Measurements from ENCODE around the gene MEIG1.
"Not testable (repeated sequence)": the region's sequence is repeated elsewhere in the genome, so short reads cannot be mapped to it uniquely, and the experiment has no call there.

MEIG1 gene, protein sequence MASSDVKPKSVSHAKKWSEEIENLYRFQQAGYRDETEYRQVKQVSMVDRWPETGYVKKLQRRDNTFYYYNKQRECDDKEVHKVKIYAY

DNA sequence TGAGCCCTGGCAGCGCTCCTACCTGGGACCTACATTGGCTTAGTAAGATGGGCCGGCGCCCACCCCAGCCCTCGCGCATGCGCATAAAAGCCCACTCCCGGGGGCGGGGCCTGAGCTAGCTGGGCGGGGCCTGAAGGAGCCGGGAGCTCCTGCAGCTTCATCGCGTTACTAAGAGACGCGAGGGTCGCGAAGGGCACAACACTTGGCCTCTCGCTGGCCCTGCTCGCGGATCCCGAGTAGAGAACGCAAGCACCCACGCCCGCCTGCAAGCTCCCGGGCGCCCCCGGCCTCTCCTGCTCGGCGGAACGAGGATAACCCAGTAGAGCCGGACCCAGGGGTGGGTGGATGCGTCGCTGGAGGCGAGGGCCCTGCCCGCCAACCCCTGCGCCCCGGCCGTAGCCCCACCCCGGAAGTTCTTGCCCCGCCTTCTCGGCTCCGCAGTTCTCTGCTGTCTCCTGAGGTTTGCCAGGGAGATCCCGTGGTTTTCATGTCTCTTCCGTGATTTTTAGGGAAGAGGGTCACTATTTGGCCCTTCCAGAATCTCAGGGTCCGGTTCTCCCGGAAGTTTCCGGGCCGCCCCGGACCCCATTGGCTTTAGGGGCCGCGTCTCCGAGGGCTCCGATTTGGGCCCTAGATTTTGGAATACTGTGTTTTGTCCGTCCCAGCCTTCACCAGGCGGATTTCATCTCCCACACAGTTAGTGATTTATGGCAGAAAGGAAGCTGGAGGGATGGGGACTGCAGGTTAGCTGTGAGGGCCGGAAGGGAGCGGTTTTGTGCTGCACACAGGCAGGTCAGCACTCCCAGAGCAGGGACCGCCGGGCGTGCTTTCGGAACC is at the start of gene MEIG1:
Gene MEIG1, plus strand, starts transcription at position 168 of the 837 bp plus-strand sequence. CDS start 7,081 bp downstream, outside the sequence.
- DNase-seq (ENCODE audit: low read depth in 2 of 2): peak; percentile 87 to 91

DNA sequence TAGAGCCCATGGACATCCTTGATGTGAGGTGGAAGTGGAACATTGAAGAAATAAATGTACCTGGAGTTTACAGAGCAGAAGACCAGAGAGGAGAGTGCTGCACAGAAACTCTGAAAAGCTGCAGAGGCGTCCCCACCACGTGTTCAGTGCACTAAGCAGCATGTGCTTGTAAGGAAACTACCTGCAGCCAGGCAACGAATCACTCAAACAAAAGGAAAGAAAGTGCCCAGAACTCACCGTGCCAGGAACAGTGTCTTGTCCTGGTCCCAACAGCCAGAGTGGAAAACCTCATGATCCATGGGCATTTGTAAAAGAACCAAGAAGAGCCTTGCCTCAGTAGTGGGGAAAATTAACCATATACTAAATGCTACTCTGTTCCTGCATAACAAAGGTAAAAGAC is 48.2 kb upstream of the MEIG1 start:
- DNase-seq (ENCODE audit: low read depth in 2 of 2): no peak

DNA sequence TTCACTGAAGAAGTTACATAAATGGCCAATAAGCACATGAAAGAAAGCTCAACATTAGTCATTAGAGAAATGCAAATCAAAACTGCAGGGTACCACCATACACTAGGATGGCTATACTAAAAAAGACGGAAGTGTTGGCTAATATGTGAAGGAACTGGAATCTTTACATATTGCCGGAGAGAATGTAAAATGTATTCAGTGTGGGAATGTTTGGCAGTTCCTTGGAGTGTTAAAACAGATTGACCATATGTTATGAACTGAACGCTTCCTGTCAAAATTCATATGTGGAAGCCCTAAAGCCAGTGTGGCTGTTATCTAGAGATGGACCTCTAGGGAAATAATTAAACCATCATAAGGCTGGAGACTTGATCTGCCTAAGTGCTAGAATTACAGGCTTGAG is 47.4 kb upstream of the MEIG1 start:
- DNase-seq (ENCODE audit: low read depth in 2 of 2): no peak

DNA sequence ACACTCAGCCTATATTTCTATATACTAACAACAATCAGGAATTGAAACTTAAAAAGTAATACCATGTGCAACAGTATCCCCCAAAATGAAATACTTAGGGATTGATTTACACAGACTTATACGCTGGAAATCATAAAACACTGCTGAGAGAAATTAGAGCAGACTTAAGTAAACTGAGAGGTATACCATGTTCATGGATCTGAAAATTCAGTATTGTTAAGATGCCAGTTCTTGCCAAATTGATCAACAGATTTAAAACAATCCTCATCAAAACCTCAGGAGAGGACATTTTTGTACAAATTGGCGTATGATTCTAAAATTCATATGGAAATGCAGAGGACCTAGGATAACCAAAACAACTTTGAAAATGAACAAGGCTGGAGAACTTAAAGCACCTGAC is 42.6 kb upstream of the MEIG1 start:
- DNase-seq (ENCODE audit: low read depth in 2 of 2): no peak

DNA sequence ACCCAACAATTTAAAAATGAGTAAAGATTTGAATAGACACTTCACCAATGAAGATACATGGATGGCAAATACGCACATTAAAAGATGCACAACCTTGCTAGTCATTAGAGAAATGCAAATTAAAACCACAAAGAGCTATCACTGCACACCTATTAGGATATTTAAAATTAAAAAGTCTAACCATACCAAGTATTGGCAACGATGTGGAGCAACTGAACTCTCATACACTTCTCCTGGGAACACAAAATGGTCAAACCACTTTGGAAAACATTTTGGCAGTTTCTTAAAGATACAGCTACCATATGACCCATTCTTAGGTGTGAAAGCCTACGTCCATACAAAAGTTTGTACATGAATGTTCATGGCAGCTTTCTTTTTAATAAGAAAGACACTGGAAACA is 41.4 kb upstream of the MEIG1 start:
- no peak for DNase-seq (ENCODE audit: low read depth in 2 of 2)

DNA sequence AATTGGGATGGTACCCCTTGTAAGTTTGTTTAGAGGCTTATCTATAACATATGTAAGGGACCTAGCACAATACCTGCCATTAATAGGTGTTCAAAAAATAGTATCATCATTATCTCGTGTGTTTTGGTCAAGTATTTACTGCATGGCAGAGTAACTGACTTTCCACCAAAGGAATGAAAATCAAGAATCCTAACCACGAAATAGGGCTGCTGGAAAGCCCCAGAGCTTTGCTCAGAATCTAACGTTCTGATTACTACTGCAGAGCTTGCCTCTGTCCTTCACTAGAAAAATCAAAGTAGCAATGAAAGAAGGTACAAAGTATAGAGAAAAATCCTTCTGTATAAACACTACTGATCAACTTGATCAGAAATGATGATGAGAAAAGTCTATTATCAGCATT is 40.2 kb upstream of the MEIG1 start:
- DNase-seq (ENCODE audit: low read depth in 2 of 2): no peak

DNA sequence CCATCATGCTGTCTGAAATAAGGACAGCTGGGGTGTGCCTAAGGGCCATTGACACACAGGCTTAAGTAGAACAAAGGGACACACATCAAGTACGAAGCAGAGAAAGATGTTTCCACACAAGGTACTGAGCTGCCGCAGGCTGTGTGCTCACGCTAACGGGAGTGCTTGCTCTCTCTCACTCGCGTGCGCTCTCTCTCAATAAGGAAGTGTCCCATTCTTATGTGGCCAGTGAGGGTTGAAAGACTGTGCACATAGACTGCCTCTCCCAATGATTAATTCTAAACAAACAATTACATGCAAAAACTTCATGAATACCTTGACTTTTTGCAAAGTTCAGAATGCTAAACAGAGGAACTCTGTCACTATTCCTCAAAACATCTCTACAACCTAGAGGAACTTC is 35.2 kb upstream of the MEIG1 start:
- DNase-seq (ENCODE audit: low read depth in 2 of 2): no peak

DNA sequence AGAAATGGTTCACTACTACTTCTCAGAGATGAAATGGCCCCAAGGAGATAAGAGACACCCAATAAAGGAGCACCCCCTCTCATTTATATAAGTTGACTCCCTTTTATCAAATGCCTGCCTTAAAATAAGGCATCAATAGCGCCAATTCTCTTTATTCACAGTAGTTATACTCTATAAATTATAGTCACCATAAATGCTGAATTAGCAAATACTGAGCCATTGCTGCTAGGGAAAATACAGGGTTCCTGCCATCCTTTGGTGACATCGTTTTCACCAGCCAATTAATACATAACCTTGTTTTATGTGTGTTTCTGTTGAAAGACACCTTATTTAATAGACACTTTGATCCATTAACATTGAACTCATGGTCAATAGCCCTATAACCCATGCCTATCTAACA is 33.9 kb upstream of the MEIG1 start:
- DNase-seq (ENCODE audit: low read depth in 2 of 2): no peak

DNA sequence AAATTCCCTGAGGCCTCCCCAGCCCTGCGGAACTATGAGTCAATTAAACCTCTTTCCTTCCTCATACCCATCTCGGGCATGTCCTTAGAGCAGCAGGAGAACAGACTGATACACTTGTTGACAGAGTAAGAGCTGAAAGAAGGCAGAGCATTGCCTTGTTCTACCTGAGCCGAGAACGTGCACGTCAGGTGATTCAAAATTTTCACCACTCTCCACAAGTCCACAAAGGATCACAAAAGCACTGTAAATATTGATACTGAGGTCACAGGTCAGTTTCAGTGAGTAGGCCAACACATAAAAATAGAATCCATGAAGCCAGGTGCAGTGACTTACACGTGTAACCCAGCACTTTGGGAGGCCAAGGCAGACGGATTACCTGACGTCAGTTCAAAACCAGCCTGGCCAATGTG is 33.1 kb upstream of the MEIG1 start:
- DNase-seq (ENCODE audit: low read depth in 2 of 2): no peak

DNA sequence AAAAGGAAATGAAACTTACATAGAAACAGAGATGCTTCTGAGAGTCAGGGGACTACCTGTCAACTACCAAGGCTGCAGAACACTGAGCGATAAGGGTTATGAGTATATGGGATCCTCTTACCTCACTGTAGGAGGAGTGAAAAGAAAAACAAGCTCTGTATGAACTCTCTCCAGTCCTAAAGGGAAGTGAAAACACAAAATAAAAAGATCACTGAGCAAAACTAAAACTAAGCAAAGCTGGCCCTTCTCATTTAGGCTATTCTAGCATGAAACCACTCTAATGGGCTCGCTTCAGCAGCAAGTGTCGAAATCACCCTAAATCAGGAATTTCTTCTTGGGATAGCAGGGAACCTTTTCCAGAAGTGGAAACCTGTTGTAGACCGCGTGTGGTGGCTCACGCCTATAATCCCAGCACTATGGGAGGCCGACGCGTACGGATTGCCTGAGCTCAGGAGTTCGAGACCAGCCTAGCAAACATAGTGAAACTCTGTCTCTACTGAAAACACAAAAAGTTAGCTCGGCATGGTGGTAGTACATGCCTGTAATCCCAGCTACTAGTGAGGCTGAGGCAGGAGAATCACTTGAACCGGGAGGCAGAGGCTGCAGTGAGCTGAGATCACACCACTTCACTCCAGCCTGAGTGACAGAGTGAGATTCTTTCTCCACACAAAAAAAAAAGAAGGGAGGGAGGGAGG is 32.3 kb upstream of the MEIG1 start:
- no peak for DNase-seq (ENCODE audit: low read depth in 2 of 2)

DNA sequence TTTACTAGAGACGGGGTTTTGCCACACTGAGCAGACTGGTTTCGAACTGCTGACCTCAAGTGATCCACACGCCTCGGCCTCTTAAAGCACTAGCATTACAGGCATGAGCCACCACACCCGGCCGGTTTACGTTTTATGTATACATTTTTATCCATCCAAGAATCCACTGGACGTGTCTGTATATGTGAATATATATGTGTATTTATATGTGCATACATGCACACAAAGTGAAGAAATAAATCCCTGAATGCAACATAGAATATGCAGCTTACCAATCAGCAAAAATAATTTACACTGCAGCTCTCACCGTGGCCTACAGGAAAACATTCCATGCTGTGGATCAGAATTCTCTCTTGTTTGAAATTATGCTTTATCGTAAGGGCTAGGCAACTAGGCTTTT is 28.6 kb upstream of the MEIG1 start:
- DNase-seq (ENCODE audit: low read depth in 2 of 2): no peak

DNA sequence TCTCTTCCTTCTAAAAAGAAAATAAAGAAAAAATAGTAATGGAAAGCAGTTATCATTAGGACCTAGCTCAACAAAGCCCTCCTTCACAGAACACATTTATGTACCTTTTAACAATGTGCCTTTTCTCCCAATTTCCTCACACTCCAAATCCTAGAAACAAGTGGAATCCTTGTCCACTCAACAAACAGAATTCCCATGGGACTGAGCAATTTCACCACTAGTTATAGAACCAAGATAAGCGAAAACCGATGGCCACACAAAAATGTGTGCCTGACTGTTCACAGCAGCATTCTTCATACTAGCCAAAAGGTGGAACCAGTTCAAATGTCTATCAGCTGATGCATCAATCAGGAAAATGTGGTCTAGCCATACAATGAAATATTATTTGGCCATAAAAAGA is 22.6 kb upstream of the MEIG1 start:
- no peak for DNase-seq (ENCODE audit: low read depth in 2 of 2)

DNA sequence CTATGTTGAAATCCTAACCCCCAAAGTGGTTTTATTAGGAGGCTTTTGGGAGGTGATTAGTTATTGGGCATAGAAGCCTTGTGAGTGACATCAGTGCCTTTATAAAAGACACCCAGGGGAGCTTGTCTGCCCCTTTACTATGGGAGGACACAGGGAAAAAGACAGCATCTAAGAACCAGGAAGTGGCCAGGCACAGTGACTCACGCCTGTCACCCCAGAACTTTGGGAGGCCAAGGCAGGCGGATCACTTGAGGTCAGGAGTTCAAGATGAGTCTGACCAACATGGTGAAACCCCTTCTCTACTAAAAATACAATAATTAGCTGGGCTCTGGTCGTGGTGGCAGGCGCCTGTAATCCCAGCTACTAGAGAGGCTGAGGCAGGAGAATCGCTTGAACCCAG is 20.2 kb upstream of the MEIG1 start:
- DNase-seq (ENCODE audit: low read depth in 2 of 2): not testable (repeated sequence)

DNA sequence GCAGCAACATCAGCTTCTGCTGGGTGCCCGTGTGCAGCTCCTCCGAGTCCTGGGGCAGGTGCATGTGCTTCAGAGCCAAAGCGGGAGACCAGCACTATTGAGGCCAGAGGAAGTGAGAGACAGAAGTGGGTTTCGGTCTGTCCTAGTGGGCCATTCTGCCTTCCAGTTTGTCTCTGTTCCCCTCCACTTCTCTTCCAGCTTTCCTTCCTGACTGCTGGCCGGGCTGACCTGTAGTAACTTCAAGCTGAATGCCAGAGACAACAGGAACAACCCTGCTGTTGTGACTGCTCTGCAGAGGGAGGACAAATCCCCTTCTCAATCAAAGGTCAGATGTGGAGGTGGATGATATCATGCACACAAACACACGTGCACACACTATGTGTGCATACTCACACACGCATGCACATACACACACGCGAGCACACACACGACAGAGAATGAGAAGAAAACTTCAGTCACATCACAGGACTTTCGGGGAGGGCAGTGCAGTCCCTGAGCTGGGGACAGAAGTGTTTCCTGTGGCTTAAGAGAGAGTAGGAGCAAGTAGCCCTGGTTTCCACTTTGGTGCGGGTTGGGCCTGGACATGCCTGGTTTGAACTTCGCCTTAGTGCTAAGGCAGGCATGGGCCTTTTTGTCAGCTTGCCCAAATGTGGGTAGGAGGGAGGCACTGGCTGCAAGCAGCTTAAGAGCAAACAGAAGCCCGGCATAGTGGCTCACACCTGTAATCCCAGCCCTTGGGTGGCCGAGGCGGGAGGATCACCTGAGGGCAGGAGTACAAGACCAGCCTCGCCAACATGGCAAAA is 16.8 kb upstream of the MEIG1 start:
- DNase-seq (ENCODE audit: low read depth in 2 of 2): not testable (repeated sequence)

DNA sequence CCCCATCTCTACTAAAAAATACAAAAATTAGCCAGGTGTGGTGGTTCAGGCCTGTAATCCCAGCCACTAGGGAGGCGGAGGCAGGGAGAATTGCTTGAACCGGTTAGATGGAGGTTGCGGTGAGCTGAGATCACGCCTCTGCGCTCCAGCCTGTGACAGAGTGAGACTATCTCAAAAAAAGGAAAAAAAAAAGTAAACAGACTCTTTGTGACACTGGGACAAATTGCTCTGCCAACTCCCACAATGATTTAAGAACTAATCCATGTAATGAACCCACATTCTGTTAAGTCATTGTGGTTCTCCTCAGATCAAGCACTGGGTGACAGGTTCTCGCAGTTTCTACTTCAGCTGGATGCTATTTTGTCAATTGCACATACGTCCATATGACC is 16.2 kb upstream of the MEIG1 start:
- not testable (repeated sequence) for DNase-seq (ENCODE audit: low read depth in 2 of 2)

DNA sequence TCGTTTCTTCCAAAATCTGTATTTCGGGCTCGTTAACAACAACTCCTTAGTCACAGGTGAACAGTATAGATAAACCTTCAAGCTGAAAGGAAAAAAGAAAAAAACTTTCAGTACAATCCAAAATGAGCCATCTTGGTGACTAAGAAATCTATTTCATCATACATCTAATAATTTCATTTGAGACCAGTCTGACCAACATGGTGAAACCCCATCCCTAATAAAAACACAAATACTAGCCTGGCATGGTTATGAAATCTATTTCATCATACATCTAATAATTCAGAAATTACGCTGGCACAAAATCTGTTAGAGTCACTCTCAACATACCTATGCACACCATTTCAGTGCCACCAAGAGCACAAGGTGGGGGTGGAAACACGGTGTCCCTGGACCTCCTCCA is 14.1 kb upstream of the MEIG1 start:
- no peak for DNase-seq (ENCODE audit: low read depth in 2 of 2)

DNA sequence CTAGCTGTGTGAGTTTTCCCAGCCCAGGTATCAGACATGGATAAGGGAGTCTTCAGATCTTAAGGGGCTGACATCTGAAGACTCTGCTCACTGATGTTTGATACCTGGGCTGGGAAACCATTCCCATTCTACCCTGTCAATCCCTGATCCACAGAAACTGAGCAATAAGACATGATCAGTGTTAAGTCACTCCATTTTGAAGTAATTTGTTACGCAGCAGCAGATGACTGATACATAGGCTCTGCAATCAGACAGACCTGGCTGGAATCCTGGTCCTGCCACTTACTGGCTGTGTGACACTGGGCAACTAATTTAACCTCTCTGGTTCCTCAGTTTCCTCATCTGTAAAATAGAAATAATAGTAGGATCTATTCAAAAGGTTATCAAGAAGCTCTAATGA is 11.9 kb upstream of the MEIG1 start:
- no peak for DNase-seq (ENCODE audit: low read depth in 2 of 2)

DNA sequence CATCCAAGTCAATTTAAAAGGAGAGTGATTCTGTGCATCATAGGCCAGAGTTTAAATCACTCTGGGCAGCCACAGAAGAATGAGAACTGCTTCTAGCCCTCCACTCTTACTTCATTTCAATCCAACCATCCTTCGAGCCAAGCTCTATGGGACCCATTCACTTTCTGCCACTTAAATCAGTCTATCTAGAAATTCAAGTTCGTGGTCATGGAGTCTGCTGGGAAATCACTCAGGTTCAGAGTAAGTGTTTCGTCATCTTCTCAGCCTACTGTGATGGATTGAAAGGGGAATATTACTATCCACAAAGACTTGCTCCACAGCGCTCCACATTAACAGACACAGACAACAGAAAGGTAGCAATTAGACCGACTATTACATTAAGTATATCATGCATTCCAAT is 9.9 kb upstream of the MEIG1 start:
- DNase-seq (ENCODE audit: low read depth in 2 of 2): no peak

DNA sequence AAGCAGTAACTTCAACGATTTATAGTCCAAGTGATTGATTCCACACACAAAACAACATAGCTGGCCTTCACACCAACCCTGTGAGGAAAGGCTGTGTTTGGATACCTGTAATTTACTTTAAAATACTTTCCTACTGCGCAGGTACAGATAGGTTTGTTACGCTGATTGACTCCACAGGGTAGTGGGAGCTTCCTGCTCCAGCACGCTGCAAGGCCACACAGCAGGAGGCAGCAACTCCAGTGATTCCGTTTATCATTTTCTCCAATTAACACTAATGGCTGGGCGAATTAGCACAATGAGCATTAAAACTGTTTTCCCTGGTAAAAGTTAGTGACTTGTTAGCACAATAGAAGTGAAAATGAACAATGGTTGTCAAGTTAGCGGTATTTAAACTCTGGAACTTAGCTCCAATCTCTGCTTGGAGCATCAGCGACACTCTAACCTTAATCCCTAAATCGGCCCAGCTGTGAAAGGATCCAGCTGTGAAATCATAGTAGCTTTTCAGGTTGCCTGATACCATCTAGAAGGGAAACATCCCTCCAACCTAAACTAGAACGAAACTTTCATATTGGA is 6.3 kb upstream of the MEIG1 start:
- no peak for DNase-seq (ENCODE audit: low read depth in 2 of 2)

DNA sequence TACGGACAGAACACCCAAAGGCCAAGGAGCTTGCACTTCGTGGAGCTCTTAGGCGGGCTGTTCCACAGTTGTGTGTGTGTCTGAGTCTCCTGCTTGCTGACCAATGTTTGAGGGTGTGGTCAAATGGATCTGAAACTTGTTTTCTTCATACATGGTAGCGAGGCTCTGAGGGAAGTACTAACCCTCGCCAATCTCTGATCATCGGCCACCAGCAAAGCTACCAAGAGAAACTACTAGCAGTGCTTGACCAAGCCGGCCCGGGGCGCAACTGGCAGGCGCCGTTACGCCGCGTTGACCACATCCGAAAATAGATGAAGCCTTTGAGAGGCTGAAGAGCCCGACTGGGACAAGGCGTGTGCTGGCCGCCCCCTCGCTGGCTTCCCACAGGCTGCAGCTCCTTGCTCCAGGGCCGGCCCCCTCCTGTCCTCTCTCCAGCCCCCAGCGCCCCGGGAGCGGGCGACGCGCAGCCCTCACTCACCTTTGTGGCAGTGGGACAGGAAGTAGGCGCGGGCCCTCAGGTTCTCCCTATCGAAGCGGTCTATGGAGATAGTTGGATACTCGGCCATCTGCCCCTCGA is 5.7 kb upstream of the MEIG1 start:
- DNase-seq (ENCODE audit: low read depth in 2 of 2): no peak

DNA sequence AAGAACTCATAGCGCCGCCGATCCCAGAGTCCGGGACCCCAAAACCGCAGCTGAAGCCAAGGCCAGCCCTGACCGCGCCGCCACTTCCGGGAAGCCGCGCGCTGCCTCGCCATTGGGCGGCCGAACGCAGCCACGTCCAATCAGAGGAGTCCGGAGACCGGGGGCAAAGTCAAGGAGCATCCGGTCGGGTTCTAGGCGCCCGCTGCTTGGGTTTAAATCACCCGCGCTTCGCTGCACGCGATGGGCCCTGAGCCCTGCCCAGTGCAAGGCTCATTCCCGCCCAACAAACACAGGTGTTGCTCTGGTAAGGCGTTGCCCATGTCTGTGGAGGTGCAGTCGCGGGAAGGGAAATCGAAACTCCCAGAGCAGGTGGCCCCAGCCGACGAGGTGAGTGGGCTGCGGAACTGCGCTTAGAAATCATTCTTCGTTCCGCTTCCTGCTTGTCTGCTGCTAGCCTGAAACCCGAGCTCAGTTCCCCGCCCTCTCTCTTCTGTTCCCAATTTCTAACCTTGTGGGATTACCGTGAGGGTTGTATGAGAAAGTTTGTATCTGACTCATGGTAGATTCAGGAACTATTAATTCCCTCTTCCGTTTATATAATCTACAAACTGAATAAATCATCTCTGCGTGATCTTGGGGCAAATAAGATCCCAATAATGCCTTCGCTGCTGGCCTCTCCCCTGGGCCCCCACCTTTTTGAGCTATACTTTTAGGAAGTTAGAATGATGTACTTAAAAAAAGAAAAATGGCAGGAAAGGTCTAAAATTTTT is 5.0 kb upstream of the MEIG1 start, which contains the start of gene DCLRE1C:
Gene DCLRE1C, minus strand, starts transcription at position 96 of the 770 bp plus-strand sequence. Its CDS starts 86 bp downstream, at position 10.
- DNase-seq (ENCODE audit: low read depth in 2 of 2): peak; percentile 73 to 79
